Mesenchymal stem cell (in vitro differentiated cells and primary cell): ENCODE results near the gene TECPR2.

Source experiments
- DNase-seq: peaks from one replicate; pipeline ENCODE4 v3.0.0-alpha.2; 2013
- H2AFZ ChIP-seq: one replicate; pipeline ENCODE4 v1.6.1; 2013; ENCODE audit warnings: low read depth, mild to moderate bottlenecking, control low read depth, inconsistent platforms, low read length, moderate library complexity
- H2AK5ac ChIP-seq: 2 replicates; pipeline ENCODE4 v1.6.1; 2013; ENCODE audit warnings: low read length, moderate library complexity, mild to moderate bottlenecking, inconsistent platforms; ENCODE audit not compliant: severe bottlenecking
- H2BK120ac ChIP-seq: one replicate; pipeline ENCODE4 v1.6.1; 2013; ENCODE audit warnings: low read depth, mild to moderate bottlenecking, inconsistent platforms, low read length, moderate library complexity
- H2BK12ac ChIP-seq, 2 experiments: one replicate each; pipeline ENCODE4 v1.6.1; 2013; ENCODE audit warnings: inconsistent platforms in 2 of 2, low read length in 2 of 2, mild to moderate bottlenecking in 2 of 2, moderate library complexity in 2 of 2, control low read depth in 1 of 2
- H2BK15ac ChIP-seq: one replicate; pipeline ENCODE4 v1.6.1; 2013; ENCODE audit warnings: mild to moderate bottlenecking, low read depth, inconsistent platforms; ENCODE audit not compliant: poor library complexity, severe bottlenecking
- H2BK5ac ChIP-seq: 2 replicates; pipeline ENCODE4 v1.6.1; 2013; ENCODE audit warnings: low read depth, mild to moderate bottlenecking, low read length, control low read depth, inconsistent platforms; ENCODE audit not compliant: poor library complexity, severe bottlenecking
- H3K14ac ChIP-seq, 2 experiments: one replicate each; pipeline ENCODE4 v1.6.1; 2013; ENCODE audit warnings: inconsistent platforms in 2 of 2, low read length in 2 of 2, control low read depth in 1 of 2, mild to moderate bottlenecking in 1 of 2, moderate library complexity in 1 of 2
- H3K18ac ChIP-seq, 2 experiments: one replicate each; pipeline ENCODE4 v1.6.1; 2013; ENCODE audit warnings: inconsistent platforms in 2 of 2, low read length in 2 of 2, control low read depth in 1 of 2, low read depth in 1 of 2, mild to moderate bottlenecking in 1 of 2
- H3K23ac ChIP-seq, 2 experiments: one replicate each; pipeline ENCODE4 v1.6.1; 2013; ENCODE audit warnings: inconsistent platforms in 2 of 2, low read length in 2 of 2, mild to moderate bottlenecking in 2 of 2, moderate library complexity in 2 of 2, control low read depth in 1 of 2
- H3K27ac ChIP-seq: 2 replicates; pipeline ENCODE4 v1.5.1; 2013; ENCODE audit warnings: mild to moderate bottlenecking, moderate library complexity, low read length, control low read depth, inconsistent platforms; ENCODE audit not compliant: poor library complexity, severe bottlenecking
- H3K27me3 ChIP-seq, 2 experiments: 2 replicates each; pipeline versions ENCODE4 v1.6.1 to v1.7.0; 2013; ENCODE audit warnings: low read length in 2 of 2, mild to moderate bottlenecking in 2 of 2, moderate library complexity in 2 of 2, control low read depth in 1 of 2, inconsistent platforms in 1 of 2; ENCODE audit not compliant: control insufficient read depth in 1 of 2, insufficient read depth in 1 of 2
- H3K36me3 ChIP-seq, 2 experiments: 2 replicates each; pipeline versions ENCODE4 v1.6.1 to v1.7.0; 2013; ENCODE audit warnings: low read length in 2 of 2, control low read depth in 1 of 2, inconsistent platforms in 1 of 2, low read depth in 1 of 2, mild to moderate bottlenecking in 1 of 2; ENCODE audit not compliant: insufficient read depth in 2 of 2, control insufficient read depth in 1 of 2
- H3K4ac ChIP-seq, 2 experiments: one replicate each; pipeline ENCODE4 v1.6.1; 2013; ENCODE audit warnings: inconsistent platforms in 2 of 2, low read length in 2 of 2, mild to moderate bottlenecking in 2 of 2, moderate library complexity in 2 of 2, control low read depth in 1 of 2, low read depth in 1 of 2
- H3K4me1 ChIP-seq: 2 replicates; pipeline ENCODE4 v1.6.1; 2013; ENCODE audit warnings: low read depth, low read length, control low read depth; ENCODE audit not compliant: control insufficient read depth, insufficient read depth
- H3K4me2 ChIP-seq: 2 replicates; pipeline ENCODE4 v1.6.1; 2013; ENCODE audit warnings: low read length, mild to moderate bottlenecking, inconsistent platforms; ENCODE audit not compliant: poor library complexity, severe bottlenecking
- H3K4me3 ChIP-seq, 2 experiments: 2 replicates each; pipeline versions ENCODE4 v1.5.1 to v1.7.0; 2013; ENCODE audit warnings: low read length in 2 of 2, mild to moderate bottlenecking in 2 of 2, control low read depth in 1 of 2, low read depth in 1 of 2; ENCODE audit not compliant: insufficient read depth in 1 of 2
- H3K79me1 ChIP-seq: replicated peaks from 2 replicates; pipeline ENCODE4 v1.6.1; 2013; ENCODE audit warnings: mild to moderate bottlenecking, control low read depth, low read length, inconsistent platforms; ENCODE audit not compliant: poor library complexity, severe bottlenecking
- H3K9ac ChIP-seq: 2 replicates; pipeline ENCODE4 v1.7.0; 2013; ENCODE audit warnings: mild to moderate bottlenecking, low read length, moderate library complexity
- H3K9me3 ChIP-seq: 2 replicates; pipeline ENCODE4 v1.7.0; 2013; ENCODE audit warnings: mild to moderate bottlenecking, low read length; ENCODE audit not compliant: control insufficient read depth
- H4K8ac ChIP-seq: one replicate; pipeline ENCODE4 v1.6.1; 2013; ENCODE audit warnings: inconsistent platforms, mild to moderate bottlenecking, low read length, moderate library complexity
- H4K91ac ChIP-seq: one replicate; pipeline ENCODE4 v1.6.1; 2013; ENCODE audit warnings: mild to moderate bottlenecking, low read length, inconsistent platforms
- WGBS: methylation state at CpG from one replicate; pipeline ENCODE4 v1.1.7; 2013; ENCODE audit warnings: mixed read lengths; 5-methylcytosine and 5-hydroxymethylcytosine counted together

Gene TECPR2

GRCh38 chr14:102487204-102487577, 124.5 kb downstream of the TECPR2 start:
- no peak overlapping the region for H3K27ac ChIP-seq
- no peak overlapping the region for H3K9ac ChIP-seq
- no peak overlapping the region for H3K23ac ChIP-seq
- WGBS: 92% methylated on average over 6 of the region's 7 CpGs
- no peak overlapping the region for H4K8ac ChIP-seq
- H3K36me3 ChIP-seq: peaks cover 5 to 16% of the 10 kb centered on the region in 2 experiments
- no peak for DNase-seq
- no peak overlapping the region for H2BK5ac ChIP-seq
- H2BK120ac ChIP-seq: no peak overlapping the region
- no peak overlapping the region for H2AFZ ChIP-seq
- no peak overlapping the region for H3K14ac ChIP-seq
- no peaks in the 10 kb centered on the region for H3K9me3 ChIP-seq
- H3K18ac ChIP-seq: no peak overlapping the region
- no peaks in the 10 kb centered on the region for H3K4me1 ChIP-seq
- H2BK12ac ChIP-seq: no peak overlapping the region
- H2BK15ac ChIP-seq: no peak overlapping the region
- H3K4me3 ChIP-seq: no peak overlapping the region
- H3K4me2 ChIP-seq: no peak overlapping the region
- H4K91ac ChIP-seq: no peak overlapping the region
- H2AK5ac ChIP-seq: no peak overlapping the region
- no peaks in the 10 kb centered on the region for H3K27me3 ChIP-seq
- peaks cover 5% of the 10 kb centered on the region for H3K79me1 ChIP-seq
- H3K4ac ChIP-seq: no peak overlapping the region

- Histone ChIP-seq H2BK12ac (no peak overlapping the region), H2BK15ac (no peak overlapping the region), H3K36me3 (peaks cover 5 to 18% of the 10 kb centered on the region in 2 experiments), H3K9me3 (no peaks in the 10 kb centered on the region), H3K18ac (no peak overlapping the region), H3K9ac (no peak overlapping the region), H3K27me3 (no peaks in the 10 kb centered on the region), H3K4me3 (no peak overlapping the region), H3K14ac (no peak overlapping the region), H3K79me1 (peaks cover 3% of the 10 kb centered on the region), H2AFZ (no peak overlapping the region), H2BK120ac (no peak overlapping the region), H2BK5ac (no peak overlapping the region), H4K8ac (no peak overlapping the region), H2AK5ac (no peak overlapping the region), H3K23ac (no peak overlapping the region), H3K27ac (no peak overlapping the region), H3K4me1 (no peaks in the 10 kb centered on the region), H3K4ac (no peak overlapping the region), H3K4me2 (no peak overlapping the region), H4K91ac (no peak overlapping the region)
- WGBS: 86% methylated on average over 18 of the region's 18 CpGs
- DNase-seq: no peak
Measured at GRCh38 chr14:102490456-102490855, 127.7 kb downstream of the TECPR2 start.

GRCh38 chr14:102491366-102491765, 128.6 kb downstream of the TECPR2 start:
- Histone ChIP-seq H2BK120ac (no peak overlapping the region), H3K79me1 (peaks cover 3% of the 10 kb centered on the region), H3K9ac (no peak overlapping the region), H4K91ac (peak overlapping the region; percentile 7), H3K4me2 (no peak overlapping the region), H2AFZ (no peak overlapping the region), H2BK12ac (no peak overlapping the region), H3K36me3 (peaks cover 2 to 22% of the 10 kb centered on the region in 2 experiments), H3K14ac (no peak overlapping the region), H3K23ac (no peak overlapping the region), H3K4me3 (no peak overlapping the region), H2AK5ac (no peak overlapping the region), H4K8ac (peak overlapping the region; percentile 7), H3K9me3 (no peaks in the 10 kb centered on the region), H3K4me1 (no peaks in the 10 kb centered on the region), H3K27me3 (no peaks in the 10 kb centered on the region), H2BK5ac (no peak overlapping the region), H3K18ac (no peak overlapping the region), H3K27ac (no peak overlapping the region), H3K4ac (no peak overlapping the region), H2BK15ac (no peak overlapping the region)
- 92% methylated on average over 3 of the region's 3 CpGs for WGBS
- DNase-seq: no peak

- no peak overlapping the region for H3K4me3 ChIP-seq
- peaks cover 2 to 26% of the 10 kb centered on the region in 2 experiments for H3K36me3 ChIP-seq
- no peaks in the 10 kb centered on the region for H3K9me3 ChIP-seq
- H4K8ac ChIP-seq: no peak overlapping the region
- no peak overlapping the region for H3K4ac ChIP-seq
- no peak overlapping the region for H3K14ac ChIP-seq
- H3K27ac ChIP-seq: no peak overlapping the region
- no peak overlapping the region for H3K4me2 ChIP-seq
- no peak overlapping the region for H2BK5ac ChIP-seq
- H4K91ac ChIP-seq: peak overlapping the region; percentile 7
- H2AFZ ChIP-seq: no peak overlapping the region
- H3K27me3 ChIP-seq: no peaks in the 10 kb centered on the region
- H2BK12ac ChIP-seq: no peak overlapping the region
- H3K4me1 ChIP-seq: no peaks in the 10 kb centered on the region
- no peak overlapping the region for H2BK120ac ChIP-seq
- H3K9ac ChIP-seq: no peak overlapping the region
- WGBS: 97% methylated on average over 7 of the region's 7 CpGs
- no peak overlapping the region for H2AK5ac ChIP-seq
- H3K18ac ChIP-seq: no peak overlapping the region
- no peak for DNase-seq
- no peak overlapping the region for H2BK15ac ChIP-seq
- H3K79me1 ChIP-seq: peaks cover 3% of the 10 kb centered on the region
- H3K23ac ChIP-seq: no peak overlapping the region
Measured at GRCh38 chr14:102491786-102492530, 129.2 kb downstream of the TECPR2 start.
